Loucy (cell line): ENCODE data around the gene DHX34.

Experiments used
- EZH2phosphoT487 ChIP-seq: fragments of 200-600 bp; IDR thresholded peaks from 2 replicates; pipeline ENCODE4 v1.6.1; 2018; ENCODE audit warnings: antibody characterized with exemption, mild to moderate bottlenecking, moderate library complexity, borderline replicate concordance
- TF ChIP-seq, protein P1 (sequence below): fragments of 200-600 bp; sonication (generic); conservative IDR thresholded peaks from 2 replicates; pipeline ENCODE4 v1.5.1; 2014; ENCODE audit warnings: mild to moderate bottlenecking, antibody characterized with exemption, low read length

DNA sequence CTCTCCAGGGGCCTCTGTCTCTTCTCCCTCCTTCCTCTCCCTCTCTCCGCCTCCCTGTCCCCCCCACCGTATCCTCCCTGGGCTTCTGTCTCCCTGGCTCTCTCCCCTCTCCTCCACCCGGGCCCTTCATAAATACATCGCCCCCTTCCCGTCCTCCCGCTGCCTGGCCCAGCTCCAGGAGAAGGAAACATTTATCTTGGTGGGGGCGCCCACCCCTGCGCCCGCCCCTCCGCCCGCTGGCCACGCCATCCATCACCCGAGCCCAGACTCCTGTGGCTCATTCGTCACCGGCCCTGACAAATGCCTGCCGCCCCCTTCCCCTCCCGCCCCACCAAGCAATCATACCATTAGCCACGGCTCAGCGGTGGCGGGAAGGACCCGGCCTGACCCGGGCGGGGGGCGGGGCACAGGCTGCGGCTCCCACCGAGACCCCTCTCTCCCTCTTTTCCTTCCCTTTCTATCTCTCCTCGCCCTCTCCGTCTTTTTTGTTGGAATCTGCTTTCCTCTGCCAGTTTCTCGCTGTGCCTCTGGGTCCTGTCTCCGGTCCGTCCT lies 72.8 kb downstream of the DHX34 start:
- TF ChIP-seq, protein P1, sequence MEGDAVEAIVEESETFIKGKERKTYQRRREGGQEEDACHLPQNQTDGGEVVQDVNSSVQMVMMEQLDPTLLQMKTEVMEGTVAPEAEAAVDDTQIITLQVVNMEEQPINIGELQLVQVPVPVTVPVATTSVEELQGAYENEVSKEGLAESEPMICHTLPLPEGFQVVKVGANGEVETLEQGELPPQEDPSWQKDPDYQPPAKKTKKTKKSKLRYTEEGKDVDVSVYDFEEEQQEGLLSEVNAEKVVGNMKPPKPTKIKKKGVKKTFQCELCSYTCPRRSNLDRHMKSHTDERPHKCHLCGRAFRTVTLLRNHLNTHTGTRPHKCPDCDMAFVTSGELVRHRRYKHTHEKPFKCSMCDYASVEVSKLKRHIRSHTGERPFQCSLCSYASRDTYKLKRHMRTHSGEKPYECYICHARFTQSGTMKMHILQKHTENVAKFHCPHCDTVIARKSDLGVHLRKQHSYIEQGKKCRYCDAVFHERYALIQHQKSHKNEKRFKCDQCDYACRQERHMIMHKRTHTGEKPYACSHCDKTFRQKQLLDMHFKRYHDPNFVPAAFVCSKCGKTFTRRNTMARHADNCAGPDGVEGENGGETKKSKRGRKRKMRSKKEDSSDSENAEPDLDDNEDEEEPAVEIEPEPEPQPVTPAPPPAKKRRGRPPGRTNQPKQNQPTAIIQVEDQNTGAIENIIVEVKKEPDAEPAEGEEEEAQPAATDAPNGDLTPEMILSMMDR: no peak
- no peak for TF ChIP-seq EZH2phosphoT487
